ENCODE measurements around the gene NHSL1.

DNA sequence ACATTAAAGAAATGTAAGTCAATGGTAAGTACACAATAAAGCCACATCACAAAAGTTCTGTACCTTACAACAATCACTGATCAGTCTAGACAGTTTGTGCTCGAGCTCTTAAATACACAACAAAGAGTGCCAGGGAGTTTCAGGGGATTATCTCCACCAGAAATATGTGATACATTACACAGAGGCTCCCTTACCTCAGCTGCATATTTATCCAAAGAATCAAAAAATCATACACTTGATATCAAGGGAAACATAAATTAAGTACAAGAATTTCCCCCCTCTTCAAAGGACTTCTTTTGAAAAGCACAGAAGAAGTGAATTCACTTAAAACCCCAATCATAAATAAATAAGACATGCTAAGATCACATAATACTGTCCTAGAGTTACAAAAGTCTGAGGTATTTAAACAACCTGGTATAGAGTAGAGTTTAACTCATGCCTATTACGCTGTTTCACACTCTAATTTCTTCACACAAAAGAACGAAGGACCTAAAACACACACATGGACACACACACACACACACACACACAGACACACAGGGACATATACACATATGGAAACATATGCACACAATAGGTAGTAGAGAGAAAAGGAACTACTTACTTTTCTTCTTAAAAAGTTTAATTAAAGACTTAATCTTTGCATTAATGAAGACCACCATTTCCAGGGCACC, 528 bp downstream of the NHSL1 start:
- TF ChIP-seq, protein P1, sequence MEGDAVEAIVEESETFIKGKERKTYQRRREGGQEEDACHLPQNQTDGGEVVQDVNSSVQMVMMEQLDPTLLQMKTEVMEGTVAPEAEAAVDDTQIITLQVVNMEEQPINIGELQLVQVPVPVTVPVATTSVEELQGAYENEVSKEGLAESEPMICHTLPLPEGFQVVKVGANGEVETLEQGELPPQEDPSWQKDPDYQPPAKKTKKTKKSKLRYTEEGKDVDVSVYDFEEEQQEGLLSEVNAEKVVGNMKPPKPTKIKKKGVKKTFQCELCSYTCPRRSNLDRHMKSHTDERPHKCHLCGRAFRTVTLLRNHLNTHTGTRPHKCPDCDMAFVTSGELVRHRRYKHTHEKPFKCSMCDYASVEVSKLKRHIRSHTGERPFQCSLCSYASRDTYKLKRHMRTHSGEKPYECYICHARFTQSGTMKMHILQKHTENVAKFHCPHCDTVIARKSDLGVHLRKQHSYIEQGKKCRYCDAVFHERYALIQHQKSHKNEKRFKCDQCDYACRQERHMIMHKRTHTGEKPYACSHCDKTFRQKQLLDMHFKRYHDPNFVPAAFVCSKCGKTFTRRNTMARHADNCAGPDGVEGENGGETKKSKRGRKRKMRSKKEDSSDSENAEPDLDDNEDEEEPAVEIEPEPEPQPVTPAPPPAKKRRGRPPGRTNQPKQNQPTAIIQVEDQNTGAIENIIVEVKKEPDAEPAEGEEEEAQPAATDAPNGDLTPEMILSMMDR (IDR thresholded peaks at IDR 0.05; ENCODE audit: control extremely low read depth in 1 of 3, insufficient read depth in 1 of 3, low read depth in 1 of 3, low read length in 3 of 3): no peak
- TF ChIP-seq, protein P2, sequence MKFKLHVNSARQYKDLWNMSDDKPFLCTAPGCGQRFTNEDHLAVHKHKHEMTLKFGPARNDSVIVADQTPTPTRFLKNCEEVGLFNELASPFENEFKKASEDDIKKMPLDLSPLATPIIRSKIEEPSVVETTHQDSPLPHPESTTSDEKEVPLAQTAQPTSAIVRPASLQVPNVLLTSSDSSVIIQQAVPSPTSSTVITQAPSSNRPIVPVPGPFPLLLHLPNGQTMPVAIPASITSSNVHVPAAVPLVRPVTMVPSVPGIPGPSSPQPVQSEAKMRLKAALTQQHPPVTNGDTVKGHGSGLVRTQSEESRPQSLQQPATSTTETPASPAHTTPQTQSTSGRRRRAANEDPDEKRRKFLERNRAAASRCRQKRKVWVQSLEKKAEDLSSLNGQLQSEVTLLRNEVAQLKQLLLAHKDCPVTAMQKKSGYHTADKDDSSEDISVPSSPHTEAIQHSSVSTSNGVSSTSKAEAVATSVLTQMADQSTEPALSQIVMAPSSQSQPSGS (IDR thresholded peaks at IDR 0.05; ENCODE audit: low read length): no peak
- TF ChIP-seq CREB1 (IDR thresholded peaks at IDR 0.05): no peak
- no peak for TF ChIP-seq HDAC2 (IDR thresholded peaks at IDR 0.05; ENCODE audit: borderline replicate concordance in 1 of 2, low read depth in 2 of 2, low read length in 2 of 2)
- no peak for TF ChIP-seq TEAD4 (IDR thresholded peaks at IDR 0.05; ENCODE audit: low read depth, low read length)
- no peak for TF ChIP-seq EZH2 (IDR thresholded peaks at IDR 0.05; ENCODE audit: low read depth, low read length, severe bottlenecking)
- no peak for TF ChIP-seq CBX5 (IDR thresholded peaks at IDR 0.05; ENCODE audit: low read depth, low read length)
- no peak for TF ChIP-seq GTF2F1 (IDR thresholded peaks at IDR 0.05; ENCODE audit: borderline replicate concordance, low read depth, low read length)
- no peak for TF ChIP-seq SRF (IDR thresholded peaks at IDR 0.05; ENCODE audit: low read depth, low read length)
- TF ChIP-seq, protein P3, sequence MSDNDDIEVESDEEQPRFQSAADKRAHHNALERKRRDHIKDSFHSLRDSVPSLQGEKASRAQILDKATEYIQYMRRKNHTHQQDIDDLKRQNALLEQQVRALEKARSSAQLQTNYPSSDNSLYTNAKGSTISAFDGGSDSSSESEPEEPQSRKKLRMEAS (IDR thresholded peaks at IDR 0.05): no peak
- TF ChIP-seq SIN3A (conservative IDR thresholded peaks at IDR 0.05 in 1 of 2, IDR thresholded peaks at IDR 0.05 in 1 of 2; ENCODE audit: low read depth in 1 of 2, low read length in 2 of 2): no peak
- no peak for TF ChIP-seq JUND (IDR thresholded peaks at IDR 0.05; ENCODE audit: low read length)
